ENCODE data around the gene CCT4. TPM values are rescaled to one million over a fixed set of nuclear protein-coding genes. Genes with fewer than 3 reads are reported as not detected.

CCT4 gene
- total and polyA plus RNA-seq, 4 donors = 48.3 to 120 (median 92.6) TPM

GRCh38 chr2:61910603-61911002 lies 22.1 kb upstream of the CCT4 start:
- no peak for TF ChIP-seq CTCF (IDR thresholded peaks at IDR 0.05; ENCODE audit: control extremely low read depth, extremely low read depth)
- 79 to 86% methylated on average over 9 of the region's 9 CpGs for WGBS, 2 donors
- ATAC-seq (ENCODE audit: insufficient read depth, low FRiP score) (no peak), DNase-seq (no peak)
- Histone ChIP-seq H3K27ac (ENCODE audit: low read depth in 1 of 2, low read length in 1 of 2) (no peak overlapping the region), H3K4me1 (ENCODE audit: control insufficient read depth in 5 of 5, insufficient read depth in 5 of 5, low read length in 5 of 5) (peaks cover 0 to 9% (median 2%) of the 10 kb centered on the region in 5 donors), H3K9me3 (ENCODE audit: control insufficient read depth in 4 of 4, insufficient read depth in 3 of 4, low read length in 3 of 4) (no peaks in the 10 kb centered on the region), H3K4me3 (no peak overlapping the region), H3K27me3 (ENCODE audit: control insufficient read depth in 3 of 3, insufficient read depth in 3 of 3, low read length in 2 of 3) (no peaks in the 10 kb centered on the region), H3K9ac (ENCODE audit: insufficient read depth in 1 of 2, low read length in 2 of 2) (no peak overlapping the region), H3K36me3 (ENCODE audit: control insufficient read depth in 4 of 4, insufficient read depth in 4 of 4, low read length in 4 of 4) (peaks cover 0 to 3% (median under 1%) of the 10 kb centered on the region in 4 donors)

DNA sequence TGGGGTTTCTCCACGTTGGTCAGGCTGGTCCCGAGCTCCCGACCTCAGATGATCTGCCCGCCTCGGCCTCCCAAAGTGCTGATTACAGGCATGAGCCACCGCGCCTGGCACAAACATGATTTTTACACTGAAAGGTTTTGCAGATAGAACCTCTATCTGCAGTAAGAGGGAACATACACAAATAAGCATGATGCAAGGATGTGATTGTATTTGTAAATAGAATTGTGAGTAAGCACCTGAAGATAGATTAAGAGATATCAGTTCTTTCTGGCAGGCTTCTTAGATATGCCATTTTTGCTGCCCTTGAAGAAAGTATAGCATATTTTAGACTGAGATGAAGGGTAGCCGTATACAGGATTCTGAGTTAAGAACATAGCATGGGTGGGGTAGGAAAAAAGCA lies 20.7 kb upstream of the CCT4 start:
- Histone ChIP-seq H3K27me3 (ENCODE audit: control insufficient read depth in 3 of 3, insufficient read depth in 3 of 3, low read length in 2 of 3) (no peaks in the 10 kb centered on the region), H3K4me1 (ENCODE audit: control insufficient read depth in 5 of 5, insufficient read depth in 5 of 5, low read length in 5 of 5) (peaks cover 0 to 13% (median 2%) of the 10 kb centered on the region in 5 donors), H3K9ac (ENCODE audit: insufficient read depth in 1 of 2, low read length in 2 of 2) (no peak overlapping the region), H3K9me3 (ENCODE audit: control insufficient read depth in 4 of 4, insufficient read depth in 3 of 4, low read length in 3 of 4) (no peaks in the 10 kb centered on the region), H3K36me3 (ENCODE audit: control insufficient read depth in 4 of 4, insufficient read depth in 4 of 4, low read length in 4 of 4) (peaks cover 0 to 3% (median under 1%) of the 10 kb centered on the region in 4 donors), H3K4me3 (no peak overlapping the region), H3K27ac (ENCODE audit: low read depth in 1 of 2, low read length in 1 of 2) (no peak overlapping the region)
- ATAC-seq (ENCODE audit: insufficient read depth, low FRiP score) = no peak
- 93 to 95% methylated on average over 8 of the region's 8 CpGs for WGBS, 2 donors
- TF ChIP-seq CTCF (IDR thresholded peaks at IDR 0.05; ENCODE audit: control extremely low read depth, extremely low read depth) = no peak
- no peak for DNase-seq

DNA sequence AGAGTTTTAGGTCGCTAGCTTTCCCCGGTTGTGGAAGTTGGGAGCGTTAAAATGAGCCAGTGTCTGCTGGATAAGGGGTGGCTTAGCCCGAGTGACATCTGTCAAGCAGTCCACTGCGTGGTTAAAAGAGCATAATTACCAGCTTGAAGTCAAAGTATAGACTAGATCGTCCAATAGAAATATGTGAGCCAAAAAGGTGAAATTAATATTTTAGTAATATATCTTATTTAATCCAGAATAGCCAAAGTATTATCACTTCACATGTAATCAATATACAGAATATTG lies 17.7 kb upstream of the CCT4 start:
- no peaks in the 10 kb centered on the region for H3K36me3 ChIP-seq (ENCODE audit: control insufficient read depth in 4 of 4, insufficient read depth in 4 of 4, low read length in 4 of 4)
- H3K9me3 ChIP-seq (ENCODE audit: control insufficient read depth in 4 of 4, insufficient read depth in 3 of 4, low read length in 3 of 4) = no peaks in the 10 kb centered on the region
- peak overlapping the region; percentile 75 to 93 for H3K9ac ChIP-seq (ENCODE audit: insufficient read depth in 1 of 2, low read length in 2 of 2)
- no peak for TF ChIP-seq CTCF (IDR thresholded peaks at IDR 0.05; ENCODE audit: control extremely low read depth, extremely low read depth)
- ATAC-seq (ENCODE audit: insufficient read depth, low FRiP score) (no peak), DNase-seq (no peak)
- H3K27me3 ChIP-seq (ENCODE audit: control insufficient read depth in 3 of 3, insufficient read depth in 3 of 3, low read length in 2 of 3) = no peaks in the 10 kb centered on the region
- WGBS, 2 donors = 1% methylated on average over 6 of the region's 6 CpGs
- H3K27ac ChIP-seq (ENCODE audit: low read depth in 1 of 2, low read length in 1 of 2) = peak overlapping the region in 1 of 2 donors; percentile 80
- H3K4me1 ChIP-seq (ENCODE audit: control insufficient read depth in 5 of 5, insufficient read depth in 5 of 5, low read length in 5 of 5) = peaks cover 0 to 13% (median 0%) of the 10 kb centered on the region in 5 donors
- H3K4me3 ChIP-seq = peak overlapping the region; percentile 67

Data from lung (tissue), 12 donors.